Fibroblast of lung (primary cell): ENCODE measurements around the gene JAK1. TPM values are rescaled to one million over a fixed set of nuclear protein-coding genes. Genes with fewer than 3 reads are reported as not detected.
"Not testable (repeated sequence)": the region's sequence is repeated elsewhere in the genome, so short reads cannot be mapped to it uniquely, and the experiment has no call there.

Source experiments
- DNase-seq, 2 donors: peaks; one replicate each; pipeline versions ENCODE4 v3.0.0 to v3.0.0-alpha.2; 2010; ENCODE audit warnings: low read depth in 2 of 2
- H2AFZ ChIP-seq: 2 replicates; pipeline ENCODE4 v1.5.1; 2012; ENCODE audit warnings: low read length, control low read depth, inconsistent platforms
- H3K27ac ChIP-seq: 2 replicates; pipeline ENCODE4 v1.5.1; 2011; ENCODE audit warnings: low read length, control low read depth; ENCODE audit not compliant: insufficient read depth
- H3K27me3 ChIP-seq: 2 replicates; pipeline ENCODE4 v1.5.1; 2011; ENCODE audit warnings: mild to moderate bottlenecking, low read length; ENCODE audit not compliant: control insufficient read depth, insufficient read depth
- H3K36me3 ChIP-seq: 2 replicates; pipeline ENCODE4 v1.5.1; 2011; ENCODE audit warnings: low read length; ENCODE audit not compliant: control insufficient read depth, insufficient read depth
- H3K4me1 ChIP-seq: 2 replicates; pipeline ENCODE4 v1.5.1; 2011; ENCODE audit warnings: low read length; ENCODE audit not compliant: control insufficient read depth, insufficient read depth; ENCODE audit errors: extremely low read depth
- H3K4me2 ChIP-seq: 2 replicates; pipeline ENCODE4 v1.5.1; 2011; ENCODE audit warnings: low read length, control low read depth; ENCODE audit not compliant: insufficient read depth; ENCODE audit errors: extremely low read depth
- H3K4me3 ChIP-seq, 4 experiments: fragments of 200-600 bp in 1 of 4; sonication (generic) in 1 of 4; replicated peaks in 1 of 4; 2 replicates each; pipeline ENCODE4 v1.5.1; 2011 to 2016; ENCODE audit warnings: low read length in 4 of 4, low read depth in 3 of 4, mild to moderate bottlenecking in 3 of 4, control low read depth in 2 of 4, inconsistent platforms in 1 of 4, mixed read lengths in 1 of 4; ENCODE audit not compliant: insufficient read depth in 1 of 4; ENCODE audit errors: control extremely low read depth in 1 of 4
- H3K79me2 ChIP-seq: 2 replicates; pipeline ENCODE4 v1.5.1; 2012; ENCODE audit warnings: mild to moderate bottlenecking, low read length, inconsistent platforms; ENCODE audit not compliant: control insufficient read depth, insufficient read depth
- H3K9ac ChIP-seq: 2 replicates; pipeline ENCODE4 v1.5.1; 2011; ENCODE audit warnings: mild to moderate bottlenecking, low read length, control low read depth; ENCODE audit not compliant: insufficient read depth
- H3K9me3 ChIP-seq: 2 replicates; pipeline ENCODE4 v1.5.1; 2012; ENCODE audit warnings: low read depth, low read length; ENCODE audit not compliant: control insufficient read depth, insufficient read depth
- H4K20me1 ChIP-seq: 2 replicates; pipeline ENCODE4 v1.5.1; 2011; ENCODE audit warnings: low read length; ENCODE audit not compliant: control insufficient read depth, insufficient read depth; ENCODE audit errors: extremely low read depth
- EZH2 ChIP-seq: IDR thresholded peaks from 2 replicates; pipeline ENCODE4 v1.5.1; 2012; ENCODE audit warnings: low read length, control low read depth, mild to moderate bottlenecking; ENCODE audit errors: missing control alignments
- polyA plus RNA-seq, 2 donors: library from polyadenylated mRNA; depleted of rRNA in 1 of 2; stranded (reverse) in 1 of 2; unstranded in 1 of 2; fragments of >200 nt; gene quantifications; 2 replicates each; pipeline ENCODE4 v1.2.1, GENCODE V29; 2011 to 2012; ENCODE audit warnings: missing spikeins in 1 of 2
- total RNA-seq: library from RNA; depleted of rRNA; stranded (reverse); fragments of >200 nt; gene quantifications from 2 replicates; pipeline ENCODE4 v1.2.1, GENCODE V29; 2014
- TF ChIP-seq, protein P1 (sequence below), 2 donors: IDR thresholded peaks in 1 of 2; conservative IDR thresholded peaks in 1 of 2; 1 replicate in 1 of 2; 2 replicates in 1 of 2; pipeline ENCODE4 v1.5.1; 2011 to 2012; ENCODE audit warnings: low read length in 2 of 2, control low read depth in 1 of 2, inconsistent platforms in 1 of 2, low read depth in 1 of 2, mild to moderate bottlenecking in 1 of 2

The JAK1 gene
- total and polyA plus RNA-seq, 2 donors (not counting 1 experiment from before 2014, with no cell fraction given): 144 to 152 TPM

- no peaks in the 10 kb centered on the region for H3K27me3 ChIP-seq
- H3K9ac ChIP-seq: no peak overlapping the region
- peaks cover 4% of the 10 kb centered on the region for H3K4me1 ChIP-seq
- H3K9me3 ChIP-seq: no peaks in the 10 kb centered on the region
- H4K20me1 ChIP-seq: no peaks in the 10 kb centered on the region
- DNase-seq: peak; percentile 52 to 67
- peak overlapping the region; percentile 97 for H3K4me2 ChIP-seq
- peak overlapping the region; percentile 91 for H3K27ac ChIP-seq
- H2AFZ ChIP-seq: peak overlapping the region; percentile 60
- H3K4me3 ChIP-seq: peak overlapping the region in 2 of 4 experiments; percentile 14 to 60
- TF ChIP-seq, protein P1, sequence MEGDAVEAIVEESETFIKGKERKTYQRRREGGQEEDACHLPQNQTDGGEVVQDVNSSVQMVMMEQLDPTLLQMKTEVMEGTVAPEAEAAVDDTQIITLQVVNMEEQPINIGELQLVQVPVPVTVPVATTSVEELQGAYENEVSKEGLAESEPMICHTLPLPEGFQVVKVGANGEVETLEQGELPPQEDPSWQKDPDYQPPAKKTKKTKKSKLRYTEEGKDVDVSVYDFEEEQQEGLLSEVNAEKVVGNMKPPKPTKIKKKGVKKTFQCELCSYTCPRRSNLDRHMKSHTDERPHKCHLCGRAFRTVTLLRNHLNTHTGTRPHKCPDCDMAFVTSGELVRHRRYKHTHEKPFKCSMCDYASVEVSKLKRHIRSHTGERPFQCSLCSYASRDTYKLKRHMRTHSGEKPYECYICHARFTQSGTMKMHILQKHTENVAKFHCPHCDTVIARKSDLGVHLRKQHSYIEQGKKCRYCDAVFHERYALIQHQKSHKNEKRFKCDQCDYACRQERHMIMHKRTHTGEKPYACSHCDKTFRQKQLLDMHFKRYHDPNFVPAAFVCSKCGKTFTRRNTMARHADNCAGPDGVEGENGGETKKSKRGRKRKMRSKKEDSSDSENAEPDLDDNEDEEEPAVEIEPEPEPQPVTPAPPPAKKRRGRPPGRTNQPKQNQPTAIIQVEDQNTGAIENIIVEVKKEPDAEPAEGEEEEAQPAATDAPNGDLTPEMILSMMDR (conservative IDR thresholded peaks at IDR 0.05 in 1 of 2, IDR thresholded peaks at IDR 0.05 in 1 of 2; ENCODE audit: low read depth in 1 of 2, low read length in 2 of 2): peak in 1 of 2 donors; percentile 5
- no peak for TF ChIP-seq EZH2
- no peaks in the 10 kb centered on the region for H3K79me2 ChIP-seq
- H3K36me3 ChIP-seq: no peaks in the 10 kb centered on the region
Measured at GRCh38 chr1:65001231-65001792, 35.0 kb upstream of the JAK1 start.

GRCh38 chr1:64998425-64998948 lies 32.1 kb upstream of the JAK1 start:
- H3K4me3 ChIP-seq, H3K4me1 ChIP-seq, H3K9ac ChIP-seq, H4K20me1 ChIP-seq, H3K27me3 ChIP-seq, H3K79me2 ChIP-seq, H3K4me2 ChIP-seq, DNase-seq, H3K36me3 ChIP-seq, H3K27ac ChIP-seq, H3K9me3 ChIP-seq, H2AFZ ChIP-seq: not testable (repeated sequence)

- Histone ChIP-seq H2AFZ (no peak overlapping the region), H3K27ac (no peak overlapping the region), H3K4me1 (no peaks in the 10 kb centered on the region), H3K4me3 (no peak overlapping the region), H3K27me3 (no peaks in the 10 kb centered on the region), H4K20me1 (no peaks in the 10 kb centered on the region), H3K4me2 (no peak overlapping the region), H3K9ac (no peak overlapping the region), H3K9me3 (no peaks in the 10 kb centered on the region), H3K36me3 (no peaks in the 10 kb centered on the region), H3K79me2 (no peaks in the 10 kb centered on the region)
- no peak for DNase-seq
- no peak for TF ChIP-seq EZH2
- TF ChIP-seq, protein P1 (conservative IDR thresholded peaks at IDR 0.05 in 1 of 2, IDR thresholded peaks at IDR 0.05 in 1 of 2; ENCODE audit: low read depth in 1 of 2, low read length in 2 of 2): no peak
Measured at GRCh38 chr1:64996541-64997257, 30.4 kb upstream of the JAK1 start.
